Heart right ventricle (tissue), 16 donors: ENCODE data around the gene FSTL3. TPM values are rescaled to one million over a fixed set of nuclear protein-coding genes. Genes with fewer than 3 reads are reported as not detected.
A peak's percentile ranks its signal among the peaks of the same experiment; 100 is the strongest.

Source experiments
- ATAC-seq, 8 donors: fragments of 200-7000 bp; cut with Tn5 transposase; one replicate each; pipeline ENCODE4 v1.9.1; 2020; ENCODE audit warnings: mild to moderate bottlenecking in 8 of 8, moderate library complexity in 8 of 8, moderate number of reproducible peaks in 1 of 8
- DNase-seq, 2 donors: peaks; one replicate each; pipeline ENCODE4 v3.0.0-alpha.2; 2020
- H3K27ac ChIP-seq, 10 donors: fragments of 200-600 bp; sonication (generic) in 2 of 10; one replicate each; pipeline versions ENCODE4 v1.5.0 to v1.8.0; 2020 to 2022; ENCODE audit warnings: mild to moderate bottlenecking in 3 of 10
- H3K27me3 ChIP-seq, 7 donors: fragments of 200-600 bp; one replicate each; pipeline ENCODE4 v1.8.0; 2021 to 2022; ENCODE audit warnings: mild to moderate bottlenecking in 2 of 7
- H3K36me3 ChIP-seq, 9 donors: fragments of 200-600 bp; sonication (generic) in 1 of 9; one replicate each; pipeline versions ENCODE4 v1.5.0 to v1.8.0; 2020 to 2022; ENCODE audit warnings: mild to moderate bottlenecking in 2 of 9
- H3K4me1 ChIP-seq, 9 donors: fragments of 200-600 bp; sonication (generic) in 1 of 9; one replicate each; pipeline versions ENCODE4 v1.5.0 to v1.8.0; 2020 to 2022; ENCODE audit warnings: mild to moderate bottlenecking in 4 of 9
- H3K4me3 ChIP-seq, 10 donors: fragments of 200-600 bp; sonication (generic) in 2 of 10; one replicate each; pipeline versions ENCODE4 v1.5.0 to v1.8.0; 2020 to 2022; ENCODE audit warnings: mild to moderate bottlenecking in 7 of 10, moderate library complexity in 2 of 10
- H3K9me3 ChIP-seq, 11 donors: fragments of 200-600 bp in 10 of 11; sonication (generic) in 2 of 11; one replicate each; pipeline versions ENCODE4 v1.5.0 to v1.8.0; 2013 to 2022; ENCODE audit warnings: mild to moderate bottlenecking in 2 of 11, control low read depth in 1 of 11, moderate library complexity in 1 of 11
- WGBS, 2 donors: extraction: QIAGEN DNeasy Blood & Tissue Kit; methylation state at CpG; one replicate each; pipeline ENCODE4 v1.1.7; 2013; ENCODE audit warnings: inconsistent platforms in 1 of 2; 5-methylcytosine and 5-hydroxymethylcytosine counted together
- intact Hi-C, 10 donors: fragments of 100-400 bp; cut with DNase I; formaldehyde crosslinking; loops; one replicate each; pipeline versions ENCODE4 v1.11.1 to v1.14.2; 2022
- polyA plus RNA-seq, 2 donors: library from polyadenylated mRNA; stranded (reverse); fragments of 200-250 nt; gene quantifications; one replicate each; pipeline ENCODE4 v1.2.3, GENCODE V29; 2013
- total RNA-seq, 10 donors: library from RNA; stranded (reverse); fragmentation: NEBNext Ultra II Directional in 3 of 10; extraction: Animal tissue kit (Norgen Biotek cat#: 25700) in 3 of 10; gene quantifications; one replicate each; pipeline versions ENCODE4 v1.2.1 to v1.2.4, GENCODE V29; 2021 to 2023
- TF ChIP-seq, protein P1 (sequence below), 9 donors: fragments of 200-600 bp; sonication (generic) in 2 of 9; IDR thresholded peaks; one replicate each; pipeline versions ENCODE4 v1.5.0 to v1.8.0; 2021 to 2022; ENCODE audit warnings: antibody characterized with exemption in 9 of 9, mild to moderate bottlenecking in 5 of 9, moderate library complexity in 1 of 9
- donor health status: Arrhythmogenic right ventricular cardiomyopathy.
- donor health status: ischemic (EF 13 %, LVEDD 7.1; RV severe dilation, severe dysfunction).
- donor health status: healthy with polysubstance abuse.
- donor health status: DM: no; HTN: yes; CAD: no.
- donor health status: DM: no; HTN: no; CAD: no.
- donor health status: ischemic (EF 25% LVEDD 6.9; RV normal size, moderate dysfunction).
- donor health status: ischemic (EF 25% LVEDD 5.7; RV mildly dilated, moderate dysfunction).
- donor health status: healthy.
- donor health status: DM: yes; HTN: yes; CAD: no.
- donor health status: Ischemic cardiomyopathy.
- donor health status: ischemic (EF 35%, LVEDD 5.7; RV mildly dilated, moderate dysfunction).
- donor health status: nonischemic (EF 11% LVEDD 7.7; RV severe dilation, severe dysfunction).
- donor health status: DM: yes; HTN: yes; CAD: no.
- donor health status: PGD.
- donor health status: ischemic (EF 29% LVEDD 5.4; RV normal size, mild dysfunction).
- donor health status: nonischemic (EF 23%, LVEDD 6.1; RV moderate dilation, normal function).

Gene FSTL3
- total and polyA plus RNA-seq, 12 donors, result 33.4 to 279 (median 84.7) TPM

DNA sequence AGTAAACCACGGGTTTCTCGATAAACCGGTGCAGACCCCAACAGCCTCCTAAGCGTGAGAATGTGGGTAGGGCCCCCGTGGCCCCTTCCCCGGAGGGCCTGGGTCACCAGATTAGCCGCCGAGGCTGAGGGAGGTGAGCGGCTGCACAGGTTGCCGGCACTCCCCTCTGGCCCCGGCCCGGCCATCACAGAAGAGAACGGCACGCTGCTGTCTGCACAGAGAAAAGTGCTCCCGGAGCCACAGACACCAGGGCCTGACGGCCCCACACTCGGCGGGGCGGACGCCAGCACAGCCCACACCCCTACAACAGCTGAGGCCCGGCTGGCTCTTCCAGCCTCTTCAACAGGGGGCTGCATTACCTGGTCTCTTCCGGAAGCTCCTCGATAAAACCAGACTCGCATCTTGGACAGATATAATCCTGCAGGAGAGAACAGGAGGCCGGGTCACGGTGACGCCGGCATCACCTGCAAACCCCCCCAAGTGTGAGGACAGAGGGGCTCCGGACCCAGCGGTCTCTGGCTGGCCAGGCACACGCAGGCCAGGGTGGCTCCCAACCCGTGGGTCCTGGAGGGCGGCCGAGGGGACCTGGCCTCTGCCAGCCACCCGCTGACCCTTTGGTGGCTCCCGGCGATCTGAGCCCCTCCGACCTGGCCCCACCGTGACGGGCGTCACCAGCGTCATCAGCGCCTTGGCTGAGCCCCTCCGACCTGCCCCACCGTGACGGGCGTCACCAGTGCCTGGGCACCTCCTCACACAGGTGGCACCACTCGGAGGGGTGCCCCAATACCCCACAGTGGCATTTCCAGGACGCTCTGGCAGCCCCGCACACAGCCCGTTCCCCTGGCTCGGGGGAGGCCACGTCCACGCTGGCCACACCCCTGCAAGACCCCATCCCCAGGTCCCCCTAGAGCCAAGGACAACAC is 23.5 kb upstream of the FSTL3 start:
- 92 to 94% methylated on average over 54 of the region's 54 CpGs for WGBS, 2 donors
- no peak overlapping the region for H3K27ac ChIP-seq
- H3K4me1 ChIP-seq, result peaks cover 8 to 19% (median 11%) of the 10 kb centered on the region in 9 donors
- ATAC-seq (no peak), DNase-seq (no peak)
- no peaks in the 10 kb centered on the region for H3K9me3 ChIP-seq
- H3K36me3 ChIP-seq, result peaks cover 5 to 84% (median 31%) of the 10 kb centered on the region in 9 donors
- H3K4me3 ChIP-seq, result no peak overlapping the region
- no peaks in the 10 kb centered on the region for H3K27me3 ChIP-seq
- TF ChIP-seq, protein P1, sequence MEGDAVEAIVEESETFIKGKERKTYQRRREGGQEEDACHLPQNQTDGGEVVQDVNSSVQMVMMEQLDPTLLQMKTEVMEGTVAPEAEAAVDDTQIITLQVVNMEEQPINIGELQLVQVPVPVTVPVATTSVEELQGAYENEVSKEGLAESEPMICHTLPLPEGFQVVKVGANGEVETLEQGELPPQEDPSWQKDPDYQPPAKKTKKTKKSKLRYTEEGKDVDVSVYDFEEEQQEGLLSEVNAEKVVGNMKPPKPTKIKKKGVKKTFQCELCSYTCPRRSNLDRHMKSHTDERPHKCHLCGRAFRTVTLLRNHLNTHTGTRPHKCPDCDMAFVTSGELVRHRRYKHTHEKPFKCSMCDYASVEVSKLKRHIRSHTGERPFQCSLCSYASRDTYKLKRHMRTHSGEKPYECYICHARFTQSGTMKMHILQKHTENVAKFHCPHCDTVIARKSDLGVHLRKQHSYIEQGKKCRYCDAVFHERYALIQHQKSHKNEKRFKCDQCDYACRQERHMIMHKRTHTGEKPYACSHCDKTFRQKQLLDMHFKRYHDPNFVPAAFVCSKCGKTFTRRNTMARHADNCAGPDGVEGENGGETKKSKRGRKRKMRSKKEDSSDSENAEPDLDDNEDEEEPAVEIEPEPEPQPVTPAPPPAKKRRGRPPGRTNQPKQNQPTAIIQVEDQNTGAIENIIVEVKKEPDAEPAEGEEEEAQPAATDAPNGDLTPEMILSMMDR (IDR thresholded peaks at IDR 0.05), result no peak
- intact Hi-C loops, result no loop called here

DNA sequence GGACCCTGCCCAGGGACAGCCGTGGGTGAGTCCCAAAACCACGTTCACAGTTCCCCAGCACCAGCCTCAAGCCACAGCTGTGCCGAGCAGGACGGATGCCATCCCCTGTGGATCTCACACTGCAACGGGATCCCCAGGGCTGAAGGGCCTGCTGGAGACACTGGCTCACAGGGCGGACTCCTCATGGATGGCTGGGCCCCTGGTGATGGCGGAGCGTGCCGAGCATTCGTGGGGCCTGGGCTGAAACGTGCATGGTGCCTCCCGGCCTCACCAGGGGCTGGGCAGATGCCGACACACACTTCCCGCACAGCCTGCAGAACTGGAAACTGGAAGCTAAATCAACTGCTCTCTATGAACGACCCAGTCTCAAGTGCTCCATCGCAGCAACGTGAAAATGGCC is 22.8 kb upstream of the FSTL3 start:
- H3K36me3 ChIP-seq, result peaks cover 5 to 84% (median 26%) of the 10 kb centered on the region in 9 donors
- 91 to 94% methylated on average over 17 of the region's 17 CpGs for WGBS, 2 donors
- H3K4me1 ChIP-seq, result peaks cover 15 to 26% (median 18%) of the 10 kb centered on the region in 9 donors

DNA sequence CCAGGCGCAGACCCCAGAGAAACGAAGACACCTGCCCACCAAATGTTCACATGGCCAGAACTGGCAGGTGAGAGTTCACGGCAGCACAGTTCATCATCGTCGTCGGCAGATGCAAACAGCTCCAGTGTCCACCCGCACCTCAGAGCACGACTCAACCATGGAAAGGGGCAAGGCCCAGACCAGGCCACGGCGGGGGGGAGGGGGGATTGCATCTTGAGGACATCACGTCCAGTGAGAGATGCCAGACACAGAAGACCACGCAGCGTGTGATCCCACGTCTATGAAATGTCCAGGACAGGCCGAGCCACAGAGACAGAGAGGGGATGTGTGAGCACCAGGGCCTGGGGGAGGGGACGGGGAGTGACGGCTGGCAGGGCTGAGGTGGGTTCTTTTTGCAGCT is 20.5 kb upstream of the FSTL3 start:
- ATAC-seq (no peak), DNase-seq (peak in 1 of 2 donors; percentile 11)
- 77% methylated on average over 17 of the region's 17 CpGs for WGBS, 2 donors
- H3K27ac ChIP-seq, result no peak overlapping the region
- peaks cover 0 to 68% (median 17%) of the 10 kb centered on the region in 9 donors for H3K36me3 ChIP-seq
- TF ChIP-seq, protein P1 (IDR thresholded peaks at IDR 0.05), result no peak
- H3K27me3 ChIP-seq, result no peaks in the 10 kb centered on the region
- intact Hi-C loops, result loop anchor here in 1 of 10 donors (5.0 kb wide), 1 partner anchor 68 kb away; the partner anchor contains the start of gene HCN2
- peaks cover 33 to 49% (median 41%) of the 10 kb centered on the region in 9 donors for H3K4me1 ChIP-seq
- H3K9me3 ChIP-seq, result no peaks in the 10 kb centered on the region
- H3K4me3 ChIP-seq, result no peak overlapping the region

More for the DNA sequence above, 22.8 kb upstream of the FSTL3 start:
- TF ChIP-seq, protein P1 (IDR thresholded peaks at IDR 0.05), result no peak
- no peak overlapping the region for H3K27ac ChIP-seq
- H3K27me3 ChIP-seq, result no peaks in the 10 kb centered on the region
- ATAC-seq (no peak), DNase-seq (peak in 1 of 2 donors; percentile 9)
- H3K9me3 ChIP-seq, result no peaks in the 10 kb centered on the region
- no peak overlapping the region for H3K4me3 ChIP-seq
- intact Hi-C loops, result no loop called here

DNA sequence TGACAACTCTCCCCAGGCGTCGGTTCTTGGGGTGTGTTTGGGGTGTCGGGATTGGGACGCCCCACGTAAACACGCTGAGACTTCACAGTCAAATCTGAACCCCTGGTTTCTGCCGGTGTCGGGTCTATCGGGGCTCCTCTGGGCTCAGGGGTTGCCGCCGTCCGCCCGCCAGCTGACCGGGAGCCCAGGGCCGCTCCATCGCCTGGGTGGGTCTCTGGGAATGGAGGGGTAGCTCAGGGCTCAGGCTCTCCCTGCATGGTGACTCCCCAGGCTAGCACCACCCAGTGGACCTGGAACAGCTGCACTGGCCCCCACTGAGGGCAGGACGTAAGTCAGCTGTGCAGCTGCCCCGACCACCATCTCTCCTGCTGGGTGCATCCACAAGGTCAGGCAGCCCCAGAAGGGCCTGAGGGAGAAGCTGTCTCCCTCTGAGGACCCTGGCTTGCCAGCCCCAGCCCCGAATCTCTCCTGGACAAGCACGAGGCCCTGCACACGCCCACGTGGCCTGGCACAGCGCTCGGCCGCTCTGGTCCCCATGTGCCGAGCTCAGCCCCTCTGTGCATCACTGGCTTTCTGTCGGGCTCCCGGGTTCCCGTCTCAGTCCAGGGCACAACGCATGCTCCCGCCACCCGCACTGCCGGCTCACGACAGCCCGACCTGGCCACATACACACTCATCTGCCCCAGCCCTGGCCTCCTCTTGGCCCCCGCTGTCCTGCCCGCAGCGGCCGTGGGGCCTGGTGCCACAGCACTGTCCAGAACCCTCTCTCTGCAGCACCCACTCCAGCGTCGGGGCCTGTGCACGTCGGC is 19.2 kb upstream of the FSTL3 start:
- Histone ChIP-seq H3K4me1 (peaks cover 38 to 61% (median 53%) of the 10 kb centered on the region in 9 donors), H3K4me3 (no peak overlapping the region), H3K36me3 (peaks cover 0 to 56% (median 6%) of the 10 kb centered on the region in 9 donors), H3K27ac (peak overlapping the region in 1 of 10 donors; percentile 97), H3K27me3 (no peaks in the 10 kb centered on the region), H3K9me3 (no peaks in the 10 kb centered on the region)
- DNase-seq (peak in 1 of 2 donors; percentile 12), ATAC-seq (no peak)
- intact Hi-C loops, result loop anchor here in 1 of 10 donors (5.0 kb wide), 1 partner anchor 70 kb away; the partner anchor contains the start of gene HCN2
- TF ChIP-seq, protein P1 (IDR thresholded peaks at IDR 0.05), result no peak
- 86 to 89% methylated on average over 43 of the region's 43 CpGs for WGBS, 2 donors
